Measurements from ENCODE around the gene ZRANB1. TPM values are rescaled to one million over a fixed set of nuclear protein-coding genes. Genes with fewer than 3 reads are reported as not detected.

Gene ZRANB1
- total RNA-seq, 1 donor from 2014 or later = 24.7 TPM

DNA sequence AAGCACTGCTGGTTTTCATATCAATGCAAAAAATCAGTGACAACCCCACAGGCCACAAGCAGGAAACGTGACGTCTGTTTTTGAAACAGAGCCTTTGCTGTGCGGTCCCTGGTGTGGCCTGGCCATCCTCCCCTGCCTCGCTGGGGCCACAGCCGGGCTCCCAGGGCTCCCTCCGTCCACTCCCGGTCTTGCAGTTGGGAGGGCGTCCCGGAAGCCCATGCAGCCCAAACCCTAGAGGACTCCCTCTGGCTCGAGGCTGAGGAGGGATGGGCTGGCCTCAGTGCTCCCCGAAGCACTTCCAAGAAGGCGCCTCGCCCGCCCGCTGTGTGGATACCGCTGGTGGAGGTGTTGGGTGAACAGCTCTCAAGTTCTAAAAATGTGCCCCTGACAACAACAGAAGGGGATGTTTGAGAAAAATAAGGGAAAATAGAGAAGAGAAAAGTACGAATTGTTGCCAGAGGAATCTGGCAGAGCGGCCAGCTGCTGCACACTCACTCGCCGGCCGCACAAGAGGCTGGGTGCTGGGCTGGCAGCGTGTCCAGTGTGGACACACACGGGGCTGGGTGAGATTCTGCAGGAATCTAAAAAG is 73.5 kb downstream of the ZRANB1 start:
- TF ChIP-seq, protein P1, sequence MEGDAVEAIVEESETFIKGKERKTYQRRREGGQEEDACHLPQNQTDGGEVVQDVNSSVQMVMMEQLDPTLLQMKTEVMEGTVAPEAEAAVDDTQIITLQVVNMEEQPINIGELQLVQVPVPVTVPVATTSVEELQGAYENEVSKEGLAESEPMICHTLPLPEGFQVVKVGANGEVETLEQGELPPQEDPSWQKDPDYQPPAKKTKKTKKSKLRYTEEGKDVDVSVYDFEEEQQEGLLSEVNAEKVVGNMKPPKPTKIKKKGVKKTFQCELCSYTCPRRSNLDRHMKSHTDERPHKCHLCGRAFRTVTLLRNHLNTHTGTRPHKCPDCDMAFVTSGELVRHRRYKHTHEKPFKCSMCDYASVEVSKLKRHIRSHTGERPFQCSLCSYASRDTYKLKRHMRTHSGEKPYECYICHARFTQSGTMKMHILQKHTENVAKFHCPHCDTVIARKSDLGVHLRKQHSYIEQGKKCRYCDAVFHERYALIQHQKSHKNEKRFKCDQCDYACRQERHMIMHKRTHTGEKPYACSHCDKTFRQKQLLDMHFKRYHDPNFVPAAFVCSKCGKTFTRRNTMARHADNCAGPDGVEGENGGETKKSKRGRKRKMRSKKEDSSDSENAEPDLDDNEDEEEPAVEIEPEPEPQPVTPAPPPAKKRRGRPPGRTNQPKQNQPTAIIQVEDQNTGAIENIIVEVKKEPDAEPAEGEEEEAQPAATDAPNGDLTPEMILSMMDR (IDR thresholded peaks at IDR 0.05) = no peak
- peaks cover 9% of the 10 kb centered on the region for H3K36me3 Mint-ChIP-seq (ENCODE audit: low read depth)
- peaks cover 55% of the 10 kb centered on the region for H3K4me1 Mint-ChIP-seq (ENCODE audit: low read depth)
- no peak for DNase-seq (ENCODE audit: low spot score)
- H3K27ac Mint-ChIP-seq (ENCODE audit: unreplicated experiment) = no peak overlapping the region
- peaks cover 4% of the 10 kb centered on the region for H3K9me3 Mint-ChIP-seq (ENCODE audit: low read depth)
- H3K27me3 Mint-ChIP-seq (ENCODE audit: low read depth) = no peaks in the 10 kb centered on the region
- H3K4me3 Mint-ChIP-seq (ENCODE audit: unreplicated experiment) = no peak overlapping the region

DNA sequence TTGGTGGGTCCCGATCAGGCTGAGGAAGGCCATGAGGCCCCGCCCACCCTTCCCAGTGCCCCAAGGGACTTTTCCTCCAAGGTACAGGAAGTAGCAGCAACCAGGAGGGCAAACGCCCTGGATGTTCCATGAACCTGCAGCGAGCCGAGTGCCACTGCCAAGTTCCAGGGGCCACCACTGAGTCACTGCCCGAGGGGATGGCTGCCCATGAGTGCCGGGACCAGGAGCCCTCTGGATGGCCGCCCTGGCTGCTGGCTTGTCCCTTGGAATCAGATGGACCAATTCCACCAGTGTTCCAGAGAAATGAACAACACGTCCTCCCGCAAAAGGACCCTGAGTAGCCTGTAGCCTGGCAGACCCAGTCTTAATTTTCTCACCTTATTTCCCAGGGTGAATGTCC is 74.2 kb downstream of the ZRANB1 start:
- H3K27ac Mint-ChIP-seq (ENCODE audit: unreplicated experiment) = no peak overlapping the region
- DNase-seq (ENCODE audit: low spot score) = no peak
- H3K4me3 Mint-ChIP-seq (ENCODE audit: unreplicated experiment) = no peak overlapping the region
- peaks cover 9% of the 10 kb centered on the region for H3K36me3 Mint-ChIP-seq (ENCODE audit: low read depth)
- peaks cover 4% of the 10 kb centered on the region for H3K9me3 Mint-ChIP-seq (ENCODE audit: low read depth)
- TF ChIP-seq, protein P1 (IDR thresholded peaks at IDR 0.05) = no peak
- peaks cover 60% of the 10 kb centered on the region for H3K4me1 Mint-ChIP-seq (ENCODE audit: low read depth)
- no peaks in the 10 kb centered on the region for H3K27me3 Mint-ChIP-seq (ENCODE audit: low read depth)

DNA sequence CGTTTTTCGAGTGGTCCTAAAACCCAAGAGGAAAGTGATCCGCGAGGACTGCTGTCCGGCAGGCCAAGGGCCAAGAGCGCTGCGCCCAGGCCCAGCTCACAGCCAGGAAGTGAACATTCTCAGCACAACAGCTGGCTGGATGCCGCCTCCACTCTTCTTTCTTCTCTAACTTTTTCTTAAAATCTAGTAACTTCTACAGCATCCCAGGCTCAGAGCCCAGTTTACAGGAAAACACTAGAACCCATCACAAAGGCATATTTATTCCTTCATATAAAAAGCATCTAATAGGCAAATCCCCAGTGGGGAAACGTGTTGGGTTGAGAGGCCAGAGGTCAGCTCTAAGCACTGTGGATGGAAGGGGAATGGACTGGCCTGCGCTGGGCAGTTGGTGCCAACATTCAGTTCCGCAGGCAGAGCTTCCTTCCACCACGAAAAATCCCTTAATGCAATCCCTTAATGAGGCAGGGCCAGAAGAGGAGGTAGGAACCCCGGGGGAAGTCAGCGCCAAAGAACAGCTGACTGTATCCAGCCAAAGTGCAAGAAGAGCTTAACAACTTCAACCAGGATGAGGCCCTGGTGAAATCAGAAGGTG is 74.8 kb downstream of the ZRANB1 start:
- peak overlapping the region; percentile 85 for H3K27ac Mint-ChIP-seq (ENCODE audit: unreplicated experiment)
- no peak for DNase-seq (ENCODE audit: low spot score)

DNA sequence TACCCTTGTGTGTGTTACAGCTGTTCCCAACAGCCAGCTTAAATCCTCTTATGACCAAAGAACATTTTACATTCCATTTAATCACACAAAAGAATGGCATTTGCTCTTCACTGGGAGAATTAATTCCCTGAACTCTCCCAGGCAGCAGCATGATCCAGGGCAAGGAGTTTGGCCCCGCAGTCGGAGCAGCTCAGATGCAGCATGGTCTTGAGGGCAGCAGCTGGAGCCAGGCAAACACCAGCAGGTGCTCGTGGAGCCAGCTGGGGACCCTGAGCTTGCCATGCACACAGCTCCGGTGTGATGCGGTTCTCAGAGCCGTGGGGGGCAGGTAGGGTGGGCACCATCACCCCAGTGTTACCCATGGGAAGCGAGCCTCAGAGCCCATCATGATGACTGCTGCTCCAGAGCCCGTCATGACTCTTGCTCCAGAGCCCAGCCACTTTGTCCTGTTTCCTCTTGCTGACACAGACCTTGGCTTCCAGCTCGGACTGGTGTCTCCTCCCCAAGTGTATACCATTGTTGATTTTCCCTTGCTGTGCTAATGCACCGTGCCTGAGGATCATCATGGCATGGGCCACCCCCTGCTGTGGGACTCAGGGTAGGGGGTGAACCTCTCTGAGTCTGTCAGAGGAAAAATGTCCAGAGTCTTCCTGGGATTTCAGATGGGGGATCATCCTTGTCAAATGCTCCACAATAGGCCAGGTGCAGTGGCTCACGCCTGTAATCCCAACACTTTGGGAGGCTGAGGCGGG is 75.8 kb downstream of the ZRANB1 start:
- Mint-ChIP-seq H3K36me3 (ENCODE audit: low read depth) (peaks cover 14% of the 10 kb centered on the region), H3K4me3 (ENCODE audit: unreplicated experiment) (no peak overlapping the region), H3K4me1 (ENCODE audit: low read depth) (peaks cover 63% of the 10 kb centered on the region)

More for the DNA sequence above, 74.8 kb downstream of the ZRANB1 start:
- H3K27me3 Mint-ChIP-seq (ENCODE audit: low read depth) = no peaks in the 10 kb centered on the region
- TF ChIP-seq, protein P1 (IDR thresholded peaks at IDR 0.05) = no peak
- no peak overlapping the region for H3K4me3 Mint-ChIP-seq (ENCODE audit: unreplicated experiment)
- peaks cover 60% of the 10 kb centered on the region for H3K4me1 Mint-ChIP-seq (ENCODE audit: low read depth)
- H3K36me3 Mint-ChIP-seq (ENCODE audit: low read depth) = peaks cover 13% of the 10 kb centered on the region
- H3K9me3 Mint-ChIP-seq (ENCODE audit: low read depth) = peaks cover 4% of the 10 kb centered on the region

More for the DNA sequence above, 75.8 kb downstream of the ZRANB1 start:
- DNase-seq (ENCODE audit: low spot score) = no peak
- Mint-ChIP-seq H3K27ac (ENCODE audit: unreplicated experiment) (peak overlapping the region; percentile 85), H3K9me3 (ENCODE audit: low read depth) (peaks cover 4% of the 10 kb centered on the region), H3K27me3 (ENCODE audit: low read depth) (no peaks in the 10 kb centered on the region)
- TF ChIP-seq, protein P1 (IDR thresholded peaks at IDR 0.05) = no peak

Measured in chondrocyte (in vitro differentiated cells).